Astrocyte of the cerebellum (primary cell): ENCODE results near the gene CHRM2.
A peak's percentile ranks its signal among the peaks of the same experiment; 100 is the strongest.

Source experiments
- DNase-seq: peaks from one replicate; pipeline ENCODE4 v3.0.0-alpha.2; 2011; ENCODE audit warnings: low read depth
- H3K4me3 ChIP-seq: 2 replicates; pipeline ENCODE4 v1.5.1; 2011; ENCODE audit warnings: mild to moderate bottlenecking, low read depth, low read length, moderate library complexity
- in situ Hi-C: cut with HindIII; loops from 2 replicates; pipeline ENCODE4 v1.10.0; 2017; ENCODE audit warnings: low sequenced_read_pairs
- TF ChIP-seq, protein P1 (sequence below): IDR thresholded peaks from 2 replicates; pipeline ENCODE4 v1.5.1; 2012; ENCODE audit warnings: low read length, low read depth, moderate library complexity, mild to moderate bottlenecking; ENCODE audit errors: missing control alignments

Gene CHRM2

DNA sequence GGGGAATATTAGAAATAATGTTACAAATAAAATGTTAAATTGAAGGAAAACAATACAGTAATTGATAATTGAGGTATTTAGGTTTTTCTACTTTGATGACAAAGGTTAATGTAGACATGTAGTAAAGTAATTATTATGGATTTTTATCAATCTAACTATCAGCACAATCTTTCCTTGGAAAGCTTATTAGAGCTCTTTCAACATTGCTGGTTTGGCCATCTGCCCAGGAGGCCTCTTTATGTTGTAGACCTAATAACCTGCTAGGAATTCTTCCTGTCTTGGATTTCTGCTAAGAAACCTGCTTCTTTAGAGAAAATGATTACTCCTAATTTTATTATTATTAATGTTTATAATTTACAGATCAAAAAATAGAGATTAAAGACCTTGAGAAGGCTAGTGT is 78.9 kb downstream of the CHRM2 start:
- in situ Hi-C loops = no loop called here
- H3K4me3 ChIP-seq = no peak overlapping the region
- peak; percentile 40 for DNase-seq
- TF ChIP-seq, protein P1, sequence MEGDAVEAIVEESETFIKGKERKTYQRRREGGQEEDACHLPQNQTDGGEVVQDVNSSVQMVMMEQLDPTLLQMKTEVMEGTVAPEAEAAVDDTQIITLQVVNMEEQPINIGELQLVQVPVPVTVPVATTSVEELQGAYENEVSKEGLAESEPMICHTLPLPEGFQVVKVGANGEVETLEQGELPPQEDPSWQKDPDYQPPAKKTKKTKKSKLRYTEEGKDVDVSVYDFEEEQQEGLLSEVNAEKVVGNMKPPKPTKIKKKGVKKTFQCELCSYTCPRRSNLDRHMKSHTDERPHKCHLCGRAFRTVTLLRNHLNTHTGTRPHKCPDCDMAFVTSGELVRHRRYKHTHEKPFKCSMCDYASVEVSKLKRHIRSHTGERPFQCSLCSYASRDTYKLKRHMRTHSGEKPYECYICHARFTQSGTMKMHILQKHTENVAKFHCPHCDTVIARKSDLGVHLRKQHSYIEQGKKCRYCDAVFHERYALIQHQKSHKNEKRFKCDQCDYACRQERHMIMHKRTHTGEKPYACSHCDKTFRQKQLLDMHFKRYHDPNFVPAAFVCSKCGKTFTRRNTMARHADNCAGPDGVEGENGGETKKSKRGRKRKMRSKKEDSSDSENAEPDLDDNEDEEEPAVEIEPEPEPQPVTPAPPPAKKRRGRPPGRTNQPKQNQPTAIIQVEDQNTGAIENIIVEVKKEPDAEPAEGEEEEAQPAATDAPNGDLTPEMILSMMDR = no peak

DNA sequence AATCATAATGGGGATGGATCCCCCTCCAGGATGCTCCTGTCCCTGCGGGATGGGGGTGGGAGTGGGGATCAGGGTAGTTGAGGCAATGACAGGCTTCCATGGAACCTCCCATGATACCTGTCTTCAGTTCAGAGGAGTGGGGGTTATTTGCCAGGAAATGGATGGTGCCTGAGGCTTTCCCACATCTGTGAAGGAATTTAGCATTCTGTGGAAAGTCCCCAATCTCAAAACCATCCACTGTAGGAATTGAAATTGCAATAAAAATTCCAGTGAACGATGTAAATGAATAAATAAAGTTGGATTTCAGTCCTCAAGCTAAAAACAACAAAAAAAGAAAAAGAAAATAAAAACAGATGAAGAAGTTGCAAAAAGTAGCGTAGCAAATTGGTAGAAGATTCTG is 81.9 kb downstream of the CHRM2 start:
- no peak overlapping the region for H3K4me3 ChIP-seq
- no peak for DNase-seq
- TF ChIP-seq, protein P1 = no peak
- in situ Hi-C loops = no loop called here

DNA sequence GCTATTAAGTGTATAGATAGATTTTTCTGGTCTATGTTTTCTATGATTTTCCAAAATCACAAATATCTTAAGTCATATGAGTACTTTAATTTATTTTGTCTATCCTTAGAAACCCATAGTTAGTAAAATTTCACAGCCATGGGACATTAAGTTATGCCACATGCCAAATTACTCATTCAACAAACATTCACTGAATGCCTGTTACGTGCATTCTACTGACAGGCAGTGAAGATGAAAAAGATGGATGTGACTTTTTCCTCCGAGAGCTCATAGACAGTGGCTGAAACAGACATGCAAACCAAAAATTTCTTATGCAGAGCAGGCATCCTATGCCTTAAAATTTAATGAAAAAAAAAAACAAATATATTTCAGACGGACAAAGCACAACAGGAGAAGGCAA is 84.9 kb downstream of the CHRM2 start:
- DNase-seq = peak; percentile 11
- in situ Hi-C loops = no loop called here
- TF ChIP-seq, protein P1 = no peak
- H3K4me3 ChIP-seq = no peak overlapping the region

DNA sequence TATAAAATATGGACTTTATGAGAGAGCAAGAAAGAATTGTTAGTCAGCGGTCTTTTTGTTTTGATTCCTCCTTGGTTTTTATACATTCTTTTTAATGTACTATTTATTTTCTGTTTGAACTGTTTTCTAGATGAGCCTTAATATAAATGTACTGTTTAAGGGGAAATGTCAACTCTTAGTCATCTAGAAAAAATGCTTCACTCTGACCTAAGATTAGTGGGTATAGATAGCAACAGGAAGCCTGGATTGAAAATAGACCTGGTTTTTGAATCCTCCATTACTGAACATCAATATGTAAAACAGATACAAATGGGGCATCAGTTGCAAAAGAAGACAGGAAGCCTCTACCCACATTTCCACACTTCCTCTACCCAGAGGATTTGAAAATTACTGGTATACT is 87.8 kb downstream of the CHRM2 start:
- no peak overlapping the region for H3K4me3 ChIP-seq
- DNase-seq = no peak
- TF ChIP-seq, protein P1 = no peak
- in situ Hi-C loops = no loop called here

DNA sequence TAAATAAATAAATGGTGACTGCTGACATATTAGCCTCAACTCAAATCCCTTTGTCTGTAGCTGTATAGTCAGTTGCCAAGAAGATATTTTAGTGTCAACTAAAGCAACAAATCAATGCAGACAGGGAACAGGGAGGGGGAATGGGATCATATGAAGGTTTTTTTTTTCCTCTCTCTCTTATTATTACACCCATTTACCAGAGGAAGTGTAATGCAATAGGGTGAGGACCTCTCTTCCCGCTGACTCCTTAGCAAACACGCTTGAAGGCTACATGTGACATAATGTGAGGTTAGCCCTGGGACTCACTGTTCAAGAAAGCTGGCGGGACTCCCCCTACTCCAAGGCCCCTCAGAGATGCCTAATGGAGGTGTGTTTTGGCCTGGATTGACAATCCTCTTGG is 88.2 kb downstream of the CHRM2 start:
- no peak for DNase-seq

DNA sequence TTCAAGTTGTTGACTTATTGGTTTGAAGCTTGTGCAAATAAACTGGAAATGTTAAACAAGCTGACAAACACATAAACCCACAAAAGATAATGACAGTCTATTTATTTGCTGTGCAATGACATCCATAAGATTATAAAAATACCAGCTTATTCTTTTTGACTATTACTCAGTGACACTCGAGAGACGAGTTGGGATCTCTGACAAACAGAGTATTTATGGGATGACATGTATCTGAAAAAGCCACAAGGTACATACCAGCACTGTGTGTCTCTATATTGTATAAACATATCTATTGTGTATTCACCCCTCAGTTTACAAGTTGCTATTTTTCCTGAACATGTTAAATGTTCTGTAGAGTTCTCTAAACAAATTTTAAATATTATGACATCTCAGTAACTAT is 88.9 kb downstream of the CHRM2 start:
- DNase-seq = no peak
- TF ChIP-seq, protein P1 = no peak
- in situ Hi-C loops = no loop called here
- no peak overlapping the region for H3K4me3 ChIP-seq

More for the DNA sequence above, 88.2 kb downstream of the CHRM2 start:
- no peak overlapping the region for H3K4me3 ChIP-seq
- in situ Hi-C loops = no loop called here
- TF ChIP-seq, protein P1 = no peak

DNA sequence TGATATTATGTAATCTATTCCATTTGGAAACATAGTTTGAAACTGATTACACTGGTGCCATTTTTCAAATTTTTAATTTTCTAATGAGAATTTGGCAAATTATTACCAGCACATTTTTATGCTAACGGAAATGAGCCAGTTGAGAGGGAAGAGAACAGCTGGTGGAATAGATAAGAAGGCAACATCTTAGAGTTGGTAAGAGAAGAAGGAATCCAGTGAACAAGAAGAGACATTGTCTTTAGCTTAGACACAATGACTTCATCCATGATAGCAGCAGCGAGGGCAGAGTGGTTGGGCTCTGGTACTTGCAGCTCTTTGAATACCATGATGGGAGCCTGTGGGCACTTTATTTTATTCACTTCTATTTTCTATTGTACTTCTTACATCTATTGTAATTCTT is 89.6 kb downstream of the CHRM2 start:
- in situ Hi-C loops = no loop called here
- no peak for DNase-seq
- H3K4me3 ChIP-seq = no peak overlapping the region
- TF ChIP-seq, protein P1 = no peak
